Neuron (in vitro differentiated cells): ENCODE results near the gene NSD2.

Experiments used
- H2AFZ ChIP-seq: one replicate; pipeline ENCODE4 v1.6.1; 2013; ENCODE audit warnings: low read depth, mild to moderate bottlenecking, inconsistent platforms, low read length, moderate library complexity
- H3K27me3 ChIP-seq: one replicate; pipeline ENCODE4 v1.6.1; 2013; ENCODE audit warnings: low read length; ENCODE audit not compliant: insufficient read depth
- H3K36me3 ChIP-seq: one replicate; pipeline ENCODE4 v1.6.1; 2013; ENCODE audit warnings: low read length; ENCODE audit not compliant: insufficient read depth
- H3K4me1 ChIP-seq: one replicate; pipeline ENCODE4 v1.6.1; 2013; ENCODE audit warnings: low read length; ENCODE audit not compliant: insufficient read depth
- H3K4me3 ChIP-seq: 2 replicates; pipeline ENCODE4 v1.5.1; 2013; ENCODE audit warnings: mild to moderate bottlenecking, low read length, moderate library complexity
- H3K9me3 ChIP-seq: one replicate; pipeline ENCODE4 v1.6.1; 2013; ENCODE audit warnings: low read length

The NSD2 gene

DNA sequence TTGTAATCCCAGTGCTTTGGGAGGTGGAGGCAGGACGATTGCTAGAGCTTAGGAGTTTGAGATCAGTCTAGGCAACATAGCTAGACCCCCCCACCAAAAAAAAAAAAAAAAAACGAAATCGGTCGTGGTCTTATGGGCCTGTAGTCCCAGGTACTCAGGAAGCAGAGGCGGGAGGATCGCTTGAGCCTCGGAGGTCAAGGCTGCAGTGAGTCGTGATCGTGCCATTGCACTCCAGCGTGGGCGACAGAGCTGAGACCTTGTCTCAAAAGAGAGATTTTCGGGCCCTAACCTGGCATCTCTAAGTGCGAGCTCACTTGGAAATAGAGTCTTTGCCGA, 8.3 kb upstream of the NSD2 start:
- Histone ChIP-seq H3K4me3 (no peak overlapping the region), H3K4me1 (peaks cover 59% of the 10 kb centered on the region), H2AFZ (no peak overlapping the region), H3K9me3 (no peaks in the 10 kb centered on the region), H3K27me3 (no peaks in the 10 kb centered on the region), H3K36me3 (no peaks in the 10 kb centered on the region)

DNA sequence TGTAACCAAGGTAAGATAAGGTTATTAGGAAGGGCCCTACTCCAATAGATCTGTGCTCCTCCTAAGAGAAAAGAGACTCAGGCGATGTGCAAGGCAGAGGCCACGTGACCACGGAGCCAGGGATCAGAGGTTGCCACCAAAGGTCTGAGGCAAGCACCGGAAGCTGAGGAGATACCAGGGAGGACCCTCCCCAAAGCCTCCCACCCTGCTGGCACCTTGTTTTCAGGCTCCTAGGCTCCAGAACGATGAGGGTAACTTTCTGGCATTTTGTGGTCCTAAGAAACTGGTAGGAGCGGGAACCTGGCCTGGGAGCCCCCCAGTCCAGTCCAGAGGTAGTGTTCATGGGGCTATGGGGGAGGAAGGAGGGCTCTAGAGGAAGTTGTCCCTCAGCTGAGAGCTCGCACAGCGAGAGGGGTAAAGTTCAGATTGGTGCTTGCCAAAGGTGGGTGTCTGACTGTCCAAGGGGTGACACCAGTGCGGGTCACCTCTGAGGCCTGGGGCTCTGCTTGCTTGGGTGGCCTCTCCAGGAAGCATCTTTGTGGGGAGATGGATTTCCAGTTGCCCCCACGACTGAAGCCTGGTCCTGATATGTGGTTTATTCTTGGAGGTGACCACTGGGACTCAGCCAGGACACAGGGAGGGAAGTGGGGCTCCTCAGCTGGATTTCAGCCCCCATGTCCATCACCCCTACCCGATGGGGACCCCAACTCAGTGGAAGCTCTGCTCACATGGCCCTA, 7.7 kb upstream of the NSD2 start:
- no peaks in the 10 kb centered on the region for H3K36me3 ChIP-seq
- no peak overlapping the region for H3K4me3 ChIP-seq
- H3K27me3 ChIP-seq = no peaks in the 10 kb centered on the region
- H3K9me3 ChIP-seq = no peaks in the 10 kb centered on the region
- H2AFZ ChIP-seq = no peak overlapping the region
- H3K4me1 ChIP-seq = peaks cover 58% of the 10 kb centered on the region

DNA sequence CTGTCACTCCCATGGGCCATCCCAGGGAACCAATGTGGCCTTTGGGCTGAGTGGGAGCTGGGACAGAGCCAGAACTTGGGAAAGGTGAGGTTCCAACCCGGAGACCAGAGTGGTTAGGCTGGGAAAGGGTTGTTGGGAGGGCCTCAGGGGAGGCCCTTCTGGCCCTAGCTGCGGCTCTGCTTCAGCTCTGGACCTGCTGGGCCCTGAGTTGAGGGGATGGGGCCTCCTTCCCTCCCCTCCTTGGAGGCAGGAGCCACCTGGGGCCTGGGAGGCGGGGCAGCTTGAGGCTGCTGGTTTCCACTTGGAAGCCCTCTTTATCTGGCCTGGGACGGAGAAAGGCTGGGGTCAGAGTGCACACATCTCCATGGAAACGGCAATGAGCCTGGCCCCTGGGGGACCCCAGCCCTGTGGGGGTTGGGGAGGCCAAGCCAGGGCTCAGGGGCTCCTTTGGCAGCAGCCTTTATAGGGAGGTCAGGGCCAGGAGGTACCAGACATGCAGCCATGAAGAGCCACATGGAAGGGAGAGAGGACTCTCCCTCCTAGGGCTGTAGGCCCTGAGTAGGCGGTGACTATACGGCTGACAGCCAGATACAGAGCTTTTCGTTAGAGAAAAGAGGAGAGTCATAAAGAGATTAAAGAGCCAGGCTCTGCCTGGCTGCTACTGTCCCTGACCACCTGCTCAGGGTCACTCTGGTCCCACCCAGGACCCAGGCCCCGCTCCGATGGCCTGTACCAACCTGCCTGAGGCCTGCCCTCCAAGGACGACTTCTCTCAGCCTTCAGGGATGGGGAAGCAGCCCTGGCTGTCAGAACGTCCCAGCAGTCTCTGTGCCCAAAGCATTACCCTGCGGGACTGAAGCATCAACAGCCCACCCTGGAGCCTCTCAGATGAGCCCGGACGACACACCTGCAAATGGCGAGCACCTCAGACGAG, 6.9 kb upstream of the NSD2 start:
- H2AFZ ChIP-seq = no peak overlapping the region
- H3K27me3 ChIP-seq = no peaks in the 10 kb centered on the region
- no peaks in the 10 kb centered on the region for H3K36me3 ChIP-seq
- H3K4me3 ChIP-seq = no peak overlapping the region
- peaks cover 55% of the 10 kb centered on the region for H3K4me1 ChIP-seq
- H3K9me3 ChIP-seq = no peaks in the 10 kb centered on the region

DNA sequence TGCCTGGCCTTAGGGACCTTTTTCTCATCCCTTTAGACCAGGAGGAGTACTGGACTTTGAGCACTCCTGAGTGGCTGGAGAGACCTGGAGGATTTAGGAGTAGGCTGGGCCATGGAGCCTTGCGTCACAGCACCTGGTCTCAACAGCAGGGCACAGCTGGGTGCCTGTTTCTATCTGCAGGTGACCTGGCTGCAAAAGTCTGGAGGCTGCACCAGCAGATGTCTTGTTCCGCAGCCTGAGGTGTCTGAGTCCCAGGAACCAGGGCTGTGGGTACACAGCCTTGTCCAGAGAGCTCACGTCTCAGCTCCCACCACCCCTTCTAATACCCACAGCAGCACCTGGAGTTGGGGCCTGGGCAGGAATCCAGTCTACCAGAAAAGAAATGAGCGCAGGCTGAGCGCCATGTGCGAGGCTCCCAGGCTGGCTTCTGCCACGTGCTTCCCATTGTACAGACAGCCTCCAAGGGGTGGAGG, 5.0 kb upstream of the NSD2 start:
- Histone ChIP-seq H2AFZ (no peak overlapping the region), H3K4me1 (peaks cover 63% of the 10 kb centered on the region), H3K27me3 (no peaks in the 10 kb centered on the region), H3K36me3 (no peaks in the 10 kb centered on the region), H3K4me3 (no peak overlapping the region), H3K9me3 (no peaks in the 10 kb centered on the region)

DNA sequence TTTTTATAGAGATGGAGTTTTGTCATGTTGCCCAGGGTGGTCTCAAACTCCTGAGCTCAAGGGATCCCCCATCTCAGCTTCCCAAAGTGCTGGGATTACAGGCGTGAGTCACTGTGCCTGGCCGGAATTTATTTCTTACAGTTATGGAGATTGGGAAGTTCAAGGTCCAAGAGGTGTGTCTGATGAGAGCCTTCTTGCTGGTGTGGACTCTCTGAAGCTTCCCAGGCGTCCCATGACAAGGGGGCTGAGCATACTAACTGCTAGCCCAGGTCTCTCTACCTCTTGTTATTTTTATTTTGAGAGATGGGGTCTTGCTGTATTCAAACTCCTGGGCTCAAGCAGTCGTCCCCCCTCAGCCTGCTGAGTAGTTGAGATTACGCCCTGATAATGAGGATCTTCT, 2.9 kb upstream of the NSD2 start:
- H3K27me3 ChIP-seq = no peaks in the 10 kb centered on the region
- no peak overlapping the region for H2AFZ ChIP-seq

DNA sequence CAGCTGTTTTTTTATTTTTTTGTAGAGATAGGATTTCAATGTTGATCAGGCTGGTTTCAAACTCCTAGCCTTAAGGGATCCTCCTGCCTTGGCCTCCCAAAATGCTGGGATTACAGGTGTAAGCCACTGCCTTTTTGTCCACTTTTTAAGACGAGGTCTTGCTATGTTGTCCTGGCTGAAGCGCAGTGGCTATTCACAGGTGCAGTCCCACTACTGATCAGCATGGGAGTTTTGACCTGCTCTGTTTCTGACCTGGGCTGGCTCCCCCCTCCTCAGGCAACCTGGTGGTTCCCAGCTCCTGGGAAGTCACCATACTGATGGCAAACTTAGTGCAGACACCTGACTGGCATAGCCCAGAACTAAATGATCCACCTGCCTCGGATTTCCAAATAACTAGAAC, 2.3 kb upstream of the NSD2 start:
- no peaks in the 10 kb centered on the region for H3K36me3 ChIP-seq
- peaks cover 58% of the 10 kb centered on the region for H3K4me1 ChIP-seq
- H3K27me3 ChIP-seq = no peaks in the 10 kb centered on the region
- no peaks in the 10 kb centered on the region for H3K9me3 ChIP-seq
- no peak overlapping the region for H2AFZ ChIP-seq
- H3K4me3 ChIP-seq = no peak overlapping the region

More for the DNA sequence above, 2.9 kb upstream of the NSD2 start:
- Histone ChIP-seq H3K4me1 (peaks cover 58% of the 10 kb centered on the region), H3K9me3 (no peaks in the 10 kb centered on the region), H3K36me3 (no peaks in the 10 kb centered on the region), H3K4me3 (no peak overlapping the region)

DNA sequence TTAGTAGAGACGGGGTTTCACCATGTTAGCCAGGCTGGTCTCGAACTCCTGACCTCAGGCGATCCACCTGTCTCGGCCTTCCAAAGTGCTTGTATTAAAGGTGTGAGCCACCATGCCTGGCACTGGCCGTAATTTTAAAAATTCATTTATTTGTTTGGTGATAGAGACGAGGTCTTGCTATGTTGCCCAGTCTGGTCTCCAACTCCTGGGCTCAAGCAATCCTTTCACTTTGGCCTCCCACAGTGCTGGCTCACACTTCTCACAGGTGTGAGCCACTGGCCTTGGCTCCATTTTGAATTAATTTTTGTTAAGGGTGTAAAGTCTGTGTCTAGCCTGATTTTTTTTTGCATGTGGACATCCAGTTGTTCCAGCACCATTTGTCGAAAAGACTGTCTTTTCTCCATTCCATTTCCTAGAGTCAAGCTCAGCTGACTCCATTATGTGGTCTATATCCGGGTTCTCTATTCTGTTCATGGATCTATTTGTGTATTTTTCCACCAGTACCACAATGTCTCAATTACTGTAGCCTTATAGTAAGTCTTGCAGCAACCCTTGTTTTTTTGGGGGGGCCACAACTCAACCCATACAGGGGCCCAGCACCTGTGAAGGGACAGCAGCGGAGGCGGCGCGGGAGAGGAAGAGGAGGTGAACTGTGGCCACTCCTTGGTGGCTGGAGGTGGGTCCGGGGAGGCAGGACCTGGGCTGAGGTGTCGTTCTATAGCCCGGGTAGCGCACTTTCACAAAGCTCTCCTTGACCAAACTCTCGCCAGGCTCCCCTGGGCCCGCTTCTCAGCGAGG, 1.5 kb upstream of the NSD2 start:
- Histone ChIP-seq H3K36me3 (no peaks in the 10 kb centered on the region), H3K27me3 (no peaks in the 10 kb centered on the region)

DNA sequence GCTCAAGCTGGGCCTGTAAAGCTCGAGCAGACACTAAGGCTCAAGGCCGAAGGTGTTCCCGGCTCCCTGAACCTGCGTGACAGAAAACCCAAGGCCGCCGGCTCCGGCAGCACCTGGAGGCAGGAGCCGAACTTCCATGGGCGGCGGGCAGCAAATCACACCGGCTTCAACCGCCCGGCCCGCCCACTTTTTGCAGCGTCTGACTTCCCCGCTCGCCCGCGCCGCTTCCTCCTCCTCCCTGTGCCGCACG, 940 bp upstream of the NSD2 start:
- Histone ChIP-seq H3K4me1 (peaks cover 50% of the 10 kb centered on the region), H3K27me3 (no peaks in the 10 kb centered on the region), H2AFZ (peak overlapping the region; percentile 58), H3K36me3 (no peaks in the 10 kb centered on the region), H3K9me3 (no peaks in the 10 kb centered on the region), H3K4me3 (peak overlapping the region; percentile 86)

More for the DNA sequence above, 1.5 kb upstream of the NSD2 start:
- peak overlapping the region; percentile 58 for H2AFZ ChIP-seq
- H3K9me3 ChIP-seq = no peaks in the 10 kb centered on the region
- H3K4me1 ChIP-seq = peaks cover 56% of the 10 kb centered on the region
- H3K4me3 ChIP-seq = peak overlapping the region; percentile 86

DNA sequence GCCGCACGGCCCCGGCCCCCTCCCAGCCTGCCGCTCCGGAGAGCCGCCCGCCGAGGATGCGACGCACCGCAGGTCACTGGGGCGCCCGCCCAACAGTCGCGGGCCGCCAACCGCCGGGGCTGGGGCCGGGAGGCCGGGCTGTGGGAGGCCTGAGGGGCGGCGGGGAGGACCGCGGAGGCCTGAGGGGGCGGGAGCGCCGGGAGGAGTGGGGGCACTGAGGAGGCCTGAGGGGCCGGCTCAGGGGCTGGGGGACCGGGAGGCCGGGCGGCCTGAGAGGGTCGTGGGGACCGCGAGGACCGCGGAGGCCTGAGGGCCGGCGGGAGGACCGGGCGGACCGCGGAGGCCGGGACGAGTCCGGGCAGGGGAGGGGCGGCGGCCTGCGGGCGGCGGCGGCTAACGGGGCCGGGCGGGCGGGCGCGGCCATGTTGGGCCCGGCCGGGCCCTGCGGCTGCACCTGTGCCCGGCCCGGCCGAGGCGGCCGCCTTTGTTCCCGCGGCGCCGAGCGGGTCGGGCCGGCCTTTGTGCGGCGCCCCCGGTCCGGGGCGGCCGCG, 353 bp downstream of the NSD2 start:
- peaks cover 37% of the 10 kb centered on the region for H3K4me1 ChIP-seq
- no peak overlapping the region for H2AFZ ChIP-seq
- H3K36me3 ChIP-seq = no peaks in the 10 kb centered on the region
- H3K27me3 ChIP-seq = no peaks in the 10 kb centered on the region
- peak overlapping the region; percentile 78 for H3K4me3 ChIP-seq
- H3K9me3 ChIP-seq = no peaks in the 10 kb centered on the region

DNA sequence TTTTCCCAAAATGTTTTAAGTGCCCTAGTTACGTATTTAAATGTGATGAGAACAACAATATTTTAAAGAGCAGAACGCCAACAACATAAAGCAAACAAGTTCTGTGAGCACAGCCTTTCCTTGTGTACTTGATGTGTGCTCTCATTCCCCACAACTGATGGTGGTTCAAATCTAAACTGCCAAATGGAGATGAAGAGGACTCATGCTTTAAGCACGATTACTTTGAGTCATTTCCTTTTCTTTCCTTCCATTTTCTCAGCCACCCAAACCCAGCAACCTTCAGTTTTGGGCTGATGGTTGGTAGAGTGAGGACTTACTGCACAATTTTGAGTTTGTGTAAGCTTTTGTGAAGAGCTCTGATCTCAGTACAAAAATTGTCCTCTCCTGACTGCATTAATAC, 1.7 kb downstream of the NSD2 start:
- H3K27me3 ChIP-seq = no peaks in the 10 kb centered on the region
- H3K36me3 ChIP-seq = peaks cover 7% of the 10 kb centered on the region
- H3K9me3 ChIP-seq = no peaks in the 10 kb centered on the region
- H3K4me1 ChIP-seq = peaks cover 33% of the 10 kb centered on the region
- peak overlapping the region; percentile 78 for H3K4me3 ChIP-seq
- H2AFZ ChIP-seq = no peak overlapping the region

DNA sequence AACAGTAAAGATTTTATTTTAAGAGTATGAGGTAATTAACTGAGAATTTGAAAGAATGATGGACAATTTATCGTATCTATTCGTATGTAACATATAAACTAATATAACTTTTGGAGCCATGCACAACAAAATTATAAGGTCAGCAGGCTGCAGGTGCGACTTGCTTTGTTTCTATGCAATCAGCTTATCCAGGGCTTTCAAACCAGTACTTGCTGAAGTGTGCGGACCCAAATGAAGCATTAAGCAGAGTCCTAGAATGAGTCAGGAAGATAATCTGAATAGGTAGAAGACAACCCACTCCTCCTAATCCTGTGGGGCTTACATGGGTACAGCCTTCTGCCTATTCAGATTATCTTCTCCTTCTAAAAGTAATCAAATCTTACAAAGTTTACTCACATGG, 2.1 kb downstream of the NSD2 start:
- H3K4me3 ChIP-seq = peak overlapping the region; percentile 78
- no peaks in the 10 kb centered on the region for H3K27me3 ChIP-seq

DNA sequence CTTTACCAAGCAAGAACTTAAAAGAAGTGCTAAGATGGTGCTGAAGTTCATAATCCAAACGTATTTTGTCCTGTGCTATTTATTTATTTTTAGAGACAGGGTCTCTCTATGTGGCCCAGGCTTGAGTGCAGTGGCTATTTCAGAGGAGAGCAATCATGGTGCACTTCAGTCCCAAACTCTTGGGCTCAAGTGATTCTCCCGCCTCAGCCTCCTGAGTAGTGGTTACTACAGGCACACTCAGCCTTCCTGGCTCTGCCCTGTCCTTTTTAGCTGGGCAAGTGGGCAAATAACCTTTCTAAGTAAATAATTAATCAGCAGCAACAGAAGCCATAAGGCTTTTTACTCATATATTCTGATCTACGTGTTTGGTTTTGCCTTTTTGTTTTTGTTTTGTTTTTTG, 2.6 kb downstream of the NSD2 start:
- no peak overlapping the region for H3K4me3 ChIP-seq
- peaks cover 7% of the 10 kb centered on the region for H3K36me3 ChIP-seq
- no peaks in the 10 kb centered on the region for H3K27me3 ChIP-seq

More for the DNA sequence above, 2.1 kb downstream of the NSD2 start:
- Histone ChIP-seq H3K4me1 (peaks cover 32% of the 10 kb centered on the region), H3K36me3 (peaks cover 7% of the 10 kb centered on the region), H2AFZ (no peak overlapping the region), H3K9me3 (no peaks in the 10 kb centered on the region)

DNA sequence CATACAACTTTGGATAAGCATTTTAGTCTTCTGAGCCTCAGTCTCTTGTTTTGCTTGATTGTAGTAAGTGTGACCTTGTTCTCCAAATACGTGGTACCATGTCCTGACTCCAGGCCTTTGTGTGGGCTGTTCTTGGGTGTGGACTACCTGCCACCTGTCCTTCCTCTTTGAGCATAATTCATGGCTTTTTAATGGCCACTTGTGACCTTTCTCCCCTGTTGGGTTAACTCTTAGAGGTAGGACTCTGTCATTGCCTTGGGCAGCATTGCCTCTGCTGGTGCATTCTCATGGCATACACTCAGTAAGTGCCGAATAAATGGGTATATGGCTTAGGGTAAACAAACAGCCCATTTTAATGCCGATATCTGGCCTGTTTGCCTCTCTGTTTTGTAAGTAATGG, 3.0 kb downstream of the NSD2 start:
- H3K4me1 ChIP-seq = peaks cover 32% of the 10 kb centered on the region
- peaks cover 1% of the 10 kb centered on the region for H3K9me3 ChIP-seq
- H2AFZ ChIP-seq = no peak overlapping the region
- peaks cover 7% of the 10 kb centered on the region for H3K36me3 ChIP-seq
- H3K27me3 ChIP-seq = no peaks in the 10 kb centered on the region
- no peak overlapping the region for H3K4me3 ChIP-seq

More for the DNA sequence above, 2.6 kb downstream of the NSD2 start:
- peaks cover 32% of the 10 kb centered on the region for H3K4me1 ChIP-seq
- no peak overlapping the region for H2AFZ ChIP-seq
- no peaks in the 10 kb centered on the region for H3K9me3 ChIP-seq
